Superior temporal gyrus (tissue), 1 donor: ENCODE results near the gene PPP1R16B.
"Not testable (repeated sequence)": the region's sequence is repeated elsewhere in the genome, so short reads cannot be mapped to it uniquely, and the experiment has no call there.

ENCODE experiments used
- DNase-seq: peaks from one replicate; pipeline ENCODE4 v3.0.0-alpha.2; 2016; ENCODE audit errors: extremely low spot score

The PPP1R16B gene

DNA sequence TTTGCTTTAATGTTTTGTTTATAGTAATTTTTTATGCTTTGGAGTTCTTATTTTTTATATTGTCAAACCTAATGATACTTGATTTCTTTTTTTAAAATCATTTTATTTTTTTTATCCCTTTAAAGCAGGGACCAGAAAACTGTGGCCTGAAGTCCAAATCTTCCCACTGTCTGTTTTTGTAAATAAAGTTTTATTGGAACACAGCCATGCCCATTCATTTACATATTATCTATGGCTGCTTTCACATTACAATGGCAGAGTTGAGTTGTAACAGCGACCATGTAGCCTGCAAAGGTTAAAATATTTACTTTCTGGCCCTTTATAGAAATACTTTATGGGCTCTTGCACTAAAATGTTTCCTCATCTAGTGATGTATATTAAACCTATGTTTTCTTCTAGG is 42.3 kb downstream of the PPP1R16B start:
- no peak for DNase-seq

DNA sequence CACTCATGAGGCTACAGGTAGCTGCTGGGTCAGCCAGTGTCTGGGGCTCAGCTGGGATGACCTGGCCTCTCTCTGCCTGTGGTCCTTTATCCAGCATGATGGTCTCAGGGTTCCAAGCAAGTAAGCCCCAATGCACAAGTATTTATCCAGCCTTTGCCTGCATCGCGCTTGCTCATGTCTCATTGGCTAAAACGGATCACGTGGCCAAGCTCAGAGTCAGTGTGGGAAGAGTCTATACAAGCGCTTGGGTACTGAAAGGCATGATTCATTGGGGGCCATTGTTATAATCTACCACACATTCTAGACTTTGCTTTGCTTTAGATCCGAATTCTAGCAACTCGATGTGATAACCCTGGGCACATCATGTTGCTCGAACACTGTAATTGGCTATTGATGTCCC is 48.3 kb downstream of the PPP1R16B start:
- no peak for DNase-seq

DNA sequence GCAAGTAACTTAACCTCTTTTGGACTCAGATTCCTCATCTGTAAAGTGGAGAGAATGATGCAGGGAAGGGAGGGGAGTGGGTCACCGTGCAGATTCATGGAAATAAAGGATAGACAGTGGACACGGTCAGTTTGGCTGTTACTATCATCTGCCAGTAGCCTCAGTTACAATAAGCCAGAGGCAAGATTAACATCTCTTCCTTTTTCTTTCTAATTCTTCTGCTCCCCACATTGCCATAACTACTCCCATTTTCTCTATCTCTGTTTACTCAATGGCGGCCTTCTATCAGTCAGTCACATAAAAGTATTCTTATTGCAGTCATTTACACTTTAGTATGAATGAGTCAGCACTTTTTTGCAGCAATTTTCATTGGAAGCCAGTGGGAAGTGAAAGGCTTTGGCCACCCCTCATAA is 49.2 kb downstream of the PPP1R16B start:
- DNase-seq = no peak

DNA sequence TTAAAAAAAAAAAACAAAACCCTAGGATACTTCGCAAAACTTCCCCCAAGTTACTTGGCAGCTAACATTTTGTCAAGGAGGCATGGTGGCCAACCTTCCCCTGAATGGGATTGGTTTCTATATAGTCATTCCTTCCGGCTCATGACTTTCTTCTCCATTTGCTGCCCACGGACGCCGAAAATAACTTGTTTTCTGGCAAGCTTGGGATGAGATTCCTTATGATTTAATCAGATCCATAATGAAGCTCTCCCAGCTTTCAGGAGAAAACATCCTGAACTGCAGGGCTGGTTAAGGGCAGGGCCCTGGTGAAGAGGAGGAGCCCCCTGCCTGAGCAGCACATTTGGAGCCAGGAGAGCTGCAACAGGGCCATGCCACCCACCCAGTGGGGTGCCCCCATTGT is 49.9 kb downstream of the PPP1R16B start:
- peak; percentile 74 for DNase-seq

DNA sequence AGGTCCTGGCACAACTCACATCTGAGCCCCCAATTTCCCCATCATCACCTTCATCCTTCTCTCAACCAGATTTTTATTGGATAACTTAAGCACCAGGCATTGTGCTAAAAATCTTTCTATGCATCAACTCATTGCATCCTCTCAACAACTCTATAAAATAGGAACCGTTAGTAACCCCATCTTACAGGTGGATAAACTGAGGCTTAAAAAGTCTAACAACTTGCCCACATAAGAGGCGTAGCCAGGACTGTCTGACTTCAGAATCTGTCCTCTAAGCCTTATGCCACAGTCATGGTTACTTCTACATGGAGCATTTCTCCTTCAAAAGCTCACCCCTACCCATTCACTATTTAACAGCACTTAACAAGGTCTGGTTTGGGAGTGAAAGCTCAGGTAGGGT is 51.1 kb downstream of the PPP1R16B start:
- DNase-seq = no peak

DNA sequence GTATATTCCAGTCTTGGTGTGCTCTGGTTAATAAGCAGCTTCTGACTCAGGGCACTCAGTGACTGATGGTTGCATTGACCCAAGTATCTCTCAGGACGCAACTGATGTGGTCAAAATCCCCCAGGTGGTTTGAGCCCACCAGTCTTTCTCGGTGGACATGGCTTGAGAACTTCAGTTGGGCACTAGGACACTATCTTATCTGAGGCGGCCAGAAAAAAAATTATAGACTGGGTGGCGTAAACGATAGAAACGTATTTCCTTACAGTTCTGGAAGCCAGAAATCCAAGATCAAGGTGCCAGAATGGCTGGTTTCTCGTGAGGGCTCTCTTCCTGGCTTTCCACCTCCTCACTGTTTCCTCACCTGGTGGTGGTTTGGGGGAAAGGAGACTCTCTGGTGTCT is 52.2 kb downstream of the PPP1R16B start:
- DNase-seq = no peak

DNA sequence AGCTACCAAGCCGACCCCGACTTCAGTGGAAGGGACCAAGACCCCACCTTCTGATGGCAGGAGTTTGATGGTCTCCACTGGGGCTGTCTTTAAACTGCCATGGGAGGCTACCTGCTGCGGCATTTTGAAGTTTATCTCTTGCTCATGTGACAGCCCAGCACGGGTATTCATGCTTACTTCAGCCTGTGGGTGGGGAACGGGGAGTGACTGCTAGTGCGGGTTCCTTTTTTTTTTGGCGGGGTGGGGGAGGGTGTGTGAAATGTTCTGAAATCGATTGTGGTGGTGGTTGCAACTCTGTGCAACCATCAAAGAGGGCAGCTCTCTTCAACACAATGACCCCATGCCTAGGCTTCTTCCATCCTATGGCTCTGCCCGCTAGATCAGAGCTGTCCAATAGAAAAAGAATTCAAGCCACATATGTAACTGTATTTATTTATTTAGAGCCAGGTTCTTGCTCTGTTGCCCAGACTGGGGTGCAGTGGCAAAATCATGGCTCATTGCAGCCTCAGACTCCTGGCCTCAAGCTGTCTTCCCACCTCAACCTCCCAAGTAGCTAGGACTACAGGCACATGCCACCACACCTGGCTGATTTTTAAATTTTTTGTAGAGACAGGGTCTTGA is 53.7 kb downstream of the PPP1R16B start:
- no peak for DNase-seq

DNA sequence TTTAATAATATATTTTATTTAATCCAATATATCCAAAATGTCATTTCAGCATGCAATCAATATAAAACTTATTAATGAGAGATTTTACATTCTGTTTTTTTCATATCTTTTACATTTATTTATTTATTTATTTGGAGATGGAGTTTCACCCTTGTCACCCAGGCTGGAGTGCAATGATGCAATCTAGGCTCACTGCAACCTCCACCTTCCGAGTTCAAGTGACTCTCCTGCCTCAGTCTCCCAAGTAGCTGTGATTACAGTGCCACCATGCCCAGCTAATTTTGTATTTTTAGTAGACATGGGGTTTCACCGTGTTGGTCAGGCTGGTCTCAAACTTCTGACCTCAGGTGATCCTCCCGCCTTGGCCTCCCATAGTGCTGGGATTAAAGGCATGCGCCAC is 54.4 kb downstream of the PPP1R16B start:
- DNase-seq = not testable (repeated sequence)

DNA sequence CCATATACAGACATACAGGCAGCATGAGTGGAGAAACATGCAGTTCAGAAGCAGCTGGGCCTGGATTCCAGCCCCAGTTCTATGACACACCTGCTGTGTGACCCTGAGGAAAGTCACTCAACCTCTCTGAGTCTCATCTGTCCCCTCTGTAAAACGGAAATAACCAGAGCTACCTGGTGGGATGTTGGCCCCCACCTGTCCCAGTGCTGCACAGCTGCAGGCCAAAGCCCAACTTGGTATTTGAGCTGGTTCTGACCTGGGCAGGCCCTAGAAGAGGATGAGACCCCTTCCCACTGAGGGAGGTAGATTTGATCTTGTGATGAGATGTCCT is 55.5 kb downstream of the PPP1R16B start:
- no peak for DNase-seq

DNA sequence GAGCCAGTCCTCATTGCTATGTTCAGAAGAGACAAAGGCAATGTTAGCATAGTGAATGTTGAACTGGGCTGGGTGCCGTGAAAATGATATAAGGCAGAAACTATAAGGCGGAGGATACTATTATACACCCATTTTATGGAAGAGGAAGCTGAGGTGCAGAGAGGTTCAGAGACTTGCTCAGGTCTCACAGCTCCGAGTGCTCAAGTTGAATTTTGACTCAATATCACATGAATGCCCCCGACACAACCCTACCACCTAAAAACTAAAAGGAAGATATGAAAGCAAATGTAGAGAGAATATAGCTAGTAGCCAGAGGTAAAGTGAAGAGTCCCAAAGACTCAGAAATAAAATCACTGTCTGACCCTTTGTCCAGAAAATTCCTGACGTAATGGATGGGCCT is 56.7 kb downstream of the PPP1R16B start:
- DNase-seq = no peak

DNA sequence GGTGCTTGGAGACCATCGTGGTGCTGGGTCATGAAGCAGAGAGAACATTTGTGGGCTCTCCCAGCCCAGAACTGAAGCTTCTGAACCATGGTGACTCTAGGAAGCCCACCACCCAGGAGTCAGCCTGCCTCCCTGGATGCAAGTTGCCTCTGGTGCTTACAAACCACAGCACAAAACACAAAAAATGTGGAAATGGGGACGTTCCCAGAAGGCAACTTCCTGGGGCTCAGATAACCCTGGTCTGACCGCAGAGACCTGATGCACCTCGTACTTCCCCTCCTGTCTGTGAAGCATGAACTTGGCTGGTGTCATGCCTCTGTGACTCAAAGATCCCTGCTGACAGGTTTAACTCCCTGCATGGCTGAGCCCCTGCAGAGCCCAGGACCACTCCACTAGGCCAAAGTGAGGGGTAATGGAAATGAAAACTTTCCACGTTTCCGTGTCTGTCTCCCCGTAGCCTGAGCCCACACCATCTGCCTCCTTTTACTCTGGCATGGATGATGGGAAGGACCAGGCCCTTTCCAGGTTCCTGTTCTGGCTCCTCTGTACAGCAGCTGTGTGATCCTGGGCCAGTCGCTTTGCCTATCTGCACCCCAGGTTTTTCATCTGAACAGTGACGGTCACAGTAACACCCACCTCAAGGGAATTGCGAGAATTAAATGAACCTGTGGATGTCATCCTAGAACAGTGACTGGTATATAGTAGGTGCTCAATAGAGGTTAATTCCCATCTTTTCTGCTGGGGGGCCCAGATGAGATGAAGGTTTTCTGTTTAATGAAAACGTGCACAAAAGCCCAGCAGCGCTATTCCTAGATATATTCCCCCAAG is 57.7 kb downstream of the PPP1R16B start:
- no peak for DNase-seq

DNA sequence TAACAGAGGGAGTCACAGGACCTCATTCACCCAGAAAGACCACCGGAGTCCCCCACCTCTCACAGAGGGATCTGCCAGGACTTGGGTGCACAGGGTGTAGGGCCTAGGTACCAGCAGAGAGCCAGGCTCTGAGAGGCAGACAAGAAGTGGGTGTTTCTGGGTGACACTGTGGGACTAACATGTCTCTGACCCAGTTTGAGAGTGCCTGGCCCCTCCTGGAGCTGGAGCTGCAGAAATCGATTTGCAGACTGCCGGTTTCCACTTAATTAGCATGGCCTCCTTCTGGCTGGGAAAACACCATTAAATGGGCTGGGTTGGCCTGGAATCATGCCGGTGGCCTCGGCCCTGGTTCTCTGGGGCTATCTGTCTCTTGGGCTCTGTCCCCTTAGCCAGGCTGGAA is 59.2 kb downstream of the PPP1R16B start:
- no peak for DNase-seq

DNA sequence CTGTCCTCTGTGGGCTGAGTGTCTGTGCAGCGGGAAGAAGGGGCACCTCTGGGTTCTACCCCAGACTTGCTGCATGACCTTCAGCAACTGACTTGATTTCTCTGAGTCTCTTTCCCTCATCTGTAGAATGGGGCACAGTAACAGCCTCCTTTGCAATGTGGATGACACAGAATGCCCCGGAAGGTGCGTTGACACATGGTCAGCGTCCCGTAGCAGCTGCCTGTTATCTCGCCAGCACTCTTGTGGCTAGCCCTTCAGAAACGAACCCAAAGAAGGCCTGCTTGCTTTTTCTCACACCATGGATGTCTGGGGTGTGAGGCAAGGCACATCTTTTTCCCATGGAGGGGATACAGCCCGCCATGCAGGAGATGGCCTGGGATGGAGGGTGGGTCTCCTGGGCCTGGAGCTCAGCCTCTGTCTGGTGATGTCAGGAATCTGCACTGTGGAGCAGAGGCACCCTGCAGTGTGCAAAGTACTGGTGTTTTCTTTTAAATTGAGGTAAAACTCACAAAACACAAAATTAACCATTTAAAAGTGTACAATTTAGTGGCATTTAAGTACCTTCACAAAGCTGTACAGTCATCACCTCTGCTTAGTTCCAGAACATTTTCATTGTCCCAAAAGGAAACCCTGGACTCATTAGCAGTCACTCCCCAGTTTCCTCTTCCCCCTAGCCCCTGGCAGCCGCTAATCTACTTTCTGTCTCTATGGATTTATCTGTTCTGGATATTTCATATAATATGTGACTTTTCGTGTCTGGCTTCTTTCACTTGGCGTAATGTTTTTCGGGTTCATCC is 61.0 kb downstream of the PPP1R16B start:
- DNase-seq = no peak

DNA sequence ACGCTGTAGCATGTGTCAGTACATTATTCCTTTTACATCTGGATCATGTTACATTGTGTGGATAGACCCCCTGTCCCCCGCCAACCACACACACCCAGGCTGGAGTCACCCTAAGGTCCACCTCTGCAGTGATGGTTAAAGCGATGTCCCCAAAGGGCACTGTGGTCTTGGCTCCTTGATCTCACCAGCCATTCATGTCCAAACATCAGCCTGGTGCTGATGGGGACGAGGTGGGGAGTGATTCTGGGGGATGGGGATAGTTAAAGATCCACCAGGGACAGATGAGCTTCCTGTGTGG is 61.5 kb downstream of the PPP1R16B start:
- no peak for DNase-seq

DNA sequence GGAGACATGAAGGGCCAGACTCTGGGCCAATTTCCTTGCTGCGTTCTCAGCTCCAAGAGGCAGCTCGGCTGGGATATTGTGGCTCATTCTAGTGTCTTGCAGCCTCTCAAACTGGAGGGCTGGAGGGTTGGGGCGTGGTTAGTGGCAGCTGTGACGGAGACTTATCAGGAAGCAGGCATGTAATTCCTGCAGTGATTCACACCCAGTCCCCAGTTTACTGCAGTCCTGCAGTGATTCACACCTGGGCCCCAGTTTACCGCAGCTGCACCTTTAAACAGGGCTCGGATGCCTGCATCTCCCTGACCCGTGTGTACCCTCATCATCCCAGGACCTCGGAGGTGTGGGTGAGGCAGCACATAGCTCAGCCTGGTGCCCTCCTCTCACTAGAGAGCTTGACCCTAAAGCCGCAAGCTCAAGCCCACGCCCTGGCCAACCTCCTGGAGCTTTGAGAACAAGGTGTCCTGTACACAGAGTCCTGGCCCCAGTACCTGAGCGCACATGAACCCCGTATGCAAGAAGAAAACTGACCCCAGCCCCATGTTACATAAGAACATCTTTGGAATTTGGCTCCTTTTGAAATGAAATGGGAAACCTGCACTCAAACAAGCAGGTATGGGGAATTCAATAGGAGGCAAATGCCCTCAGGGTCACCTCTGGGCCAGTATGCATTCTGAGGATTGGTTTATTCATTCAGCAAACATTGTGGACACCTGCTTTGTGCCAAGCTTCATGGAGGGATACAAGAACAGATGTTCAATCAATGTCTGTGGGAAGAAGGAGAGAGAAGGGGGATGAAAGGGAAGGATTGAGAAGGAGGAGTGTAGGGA is 65.4 kb downstream of the PPP1R16B start:
- DNase-seq = peak; percentile 29

DNA sequence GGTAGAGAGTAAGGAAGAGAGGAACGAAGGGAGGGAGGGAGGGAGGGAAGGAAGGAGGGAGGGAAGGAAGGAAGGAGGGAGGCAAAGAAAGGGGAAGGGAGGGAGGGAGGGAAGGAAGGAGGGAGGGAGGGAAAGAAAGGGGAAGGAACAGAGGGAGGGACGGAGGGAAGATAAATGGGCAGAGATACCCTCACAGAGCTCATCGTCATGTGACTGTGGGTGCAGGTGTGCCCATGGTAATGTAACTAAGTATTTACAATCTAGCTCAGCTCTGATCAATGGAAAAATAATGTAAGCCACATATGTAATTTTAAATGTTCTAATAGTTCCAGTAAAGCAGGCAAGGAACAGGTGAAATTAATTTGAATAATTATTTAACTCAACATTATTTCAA is 66.1 kb downstream of the PPP1R16B start:
- no peak for DNase-seq

DNA sequence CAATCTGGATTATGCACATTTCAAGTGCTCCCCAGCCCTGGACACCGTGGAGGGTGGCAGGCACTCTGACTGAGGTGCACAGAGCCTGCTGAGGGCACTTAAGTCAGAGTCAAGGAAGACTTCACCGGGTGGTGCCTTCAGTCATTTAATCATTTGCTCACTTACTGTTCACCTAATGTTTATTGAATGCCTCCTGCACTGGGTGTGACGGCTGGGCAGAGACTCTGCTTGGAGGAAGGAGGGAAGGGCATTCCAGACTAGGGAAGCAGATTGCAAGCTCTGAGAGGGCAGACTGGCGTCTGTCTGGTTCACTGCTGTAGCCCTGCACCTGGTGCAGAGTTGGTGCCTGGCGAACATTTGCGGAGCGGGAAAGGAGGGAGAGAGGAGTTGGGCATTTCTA is 66.5 kb downstream of the PPP1R16B start:
- DNase-seq = no peak

DNA sequence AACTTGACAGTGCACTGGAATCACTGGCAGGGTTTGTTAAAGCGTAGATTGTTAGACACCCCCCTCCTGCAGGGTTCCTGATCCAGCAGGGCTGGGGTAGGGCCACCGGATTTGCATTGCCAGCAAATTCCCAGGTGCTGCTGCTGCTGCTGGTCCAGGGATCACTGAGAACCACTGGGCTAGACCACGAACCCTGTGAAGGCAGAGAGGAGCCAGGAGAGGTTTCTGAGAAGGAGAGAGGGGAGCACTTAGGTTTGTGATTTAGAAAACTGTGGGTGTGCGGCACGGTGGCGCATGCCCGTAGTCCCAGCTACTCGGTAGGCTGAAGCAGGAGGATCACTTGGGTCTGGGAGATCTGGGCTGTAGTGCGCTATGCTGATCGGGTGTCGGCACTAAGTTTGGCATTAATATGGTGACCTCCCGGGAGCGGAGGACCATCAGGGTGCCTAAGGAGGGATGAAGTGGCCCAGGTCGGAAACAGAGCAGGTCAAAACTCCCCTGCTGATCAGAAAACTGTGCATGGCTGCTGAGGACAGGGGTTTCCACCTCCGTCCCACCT is 67.1 kb downstream of the PPP1R16B start:
- DNase-seq = peak; percentile 25

DNA sequence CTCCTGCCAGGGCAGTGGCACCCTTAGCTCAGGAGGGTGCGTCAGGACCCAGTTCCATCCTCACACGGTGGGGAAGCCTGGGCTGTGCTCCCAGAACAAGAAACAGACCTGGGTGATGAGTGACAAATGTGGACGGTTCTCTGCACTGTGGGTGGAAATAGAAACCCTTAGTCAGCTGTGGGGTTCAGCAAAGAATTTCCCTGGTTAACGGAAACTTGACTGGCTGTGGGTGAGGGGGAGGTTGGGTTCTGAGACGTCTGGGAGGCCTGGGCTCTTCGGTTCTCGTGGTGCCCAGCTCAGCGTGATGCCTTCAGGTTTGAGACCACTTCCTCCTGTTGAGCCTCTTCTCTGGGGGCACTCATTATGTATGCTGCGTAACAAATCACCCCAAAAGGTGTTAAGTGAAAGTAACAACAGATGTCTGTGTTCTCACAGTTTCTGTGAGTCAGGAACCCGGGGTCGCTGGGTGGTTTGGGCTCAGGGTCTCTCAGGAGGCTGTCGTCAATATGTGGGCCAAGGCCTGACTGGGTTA is 67.6 kb downstream of the PPP1R16B start:
- no peak for DNase-seq

DNA sequence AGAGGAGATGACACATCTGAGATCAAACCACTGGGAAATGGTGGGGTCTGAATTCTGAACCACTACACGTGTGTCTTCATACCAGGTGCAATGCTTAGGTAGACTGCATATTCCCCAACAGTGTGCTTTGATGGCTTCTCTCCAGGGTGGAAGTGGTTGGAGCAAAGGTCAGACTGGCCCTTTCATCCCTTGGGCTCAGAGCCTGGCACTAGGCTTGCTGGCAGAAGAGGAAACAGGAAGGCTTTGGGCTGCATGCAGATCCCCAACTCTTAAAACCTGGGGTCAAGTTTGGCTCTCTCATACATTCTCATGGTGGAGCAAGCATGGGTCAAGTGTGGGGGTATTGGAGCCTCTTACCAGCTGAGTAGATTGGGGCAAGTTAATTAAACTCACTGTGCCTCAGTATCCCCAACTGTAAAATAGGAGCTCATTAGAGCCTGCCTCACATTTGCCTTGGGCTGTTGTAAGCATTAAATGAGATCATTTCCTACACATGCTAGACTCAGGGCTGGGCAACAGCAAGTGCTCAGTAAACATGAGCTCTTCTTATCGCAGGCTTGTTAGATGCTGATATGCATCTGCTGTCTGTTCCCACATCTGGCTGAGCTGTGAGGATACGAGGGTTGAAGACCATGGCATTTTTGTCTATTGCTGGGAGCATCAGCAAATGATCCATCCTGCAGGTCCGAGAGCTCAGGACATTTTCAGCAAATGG is 69.1 kb downstream of the PPP1R16B start:
- DNase-seq = no peak
